Ascending aorta (tissue), 2 donors: ENCODE measurements around the gene DTYMK. TPM values are rescaled to one million over a fixed set of nuclear protein-coding genes. Genes with fewer than 3 reads are reported as not detected.

Experiments
- DNase-seq, 2 donors: peaks; one replicate each; pipeline ENCODE4 v3.0.0-alpha.2; 2019; ENCODE audit warnings: low spot score in 2 of 2
- H3K27ac ChIP-seq, 2 donors: fragments of 200-600 bp; sonication (generic); one replicate each; pipeline ENCODE4 v1.5.1; 2016 to 2017; ENCODE audit warnings: mild to moderate bottlenecking in 1 of 2
- H3K27me3 ChIP-seq: fragments of 200-600 bp; sonication (generic); one replicate; pipeline ENCODE4 v1.5.1; 2017
- H3K36me3 ChIP-seq, 2 donors: fragments of 200-600 bp; sonication (generic); one replicate each; pipeline ENCODE4 v1.5.1; 2016
- H3K4me1 ChIP-seq, 2 donors: fragments of 200-600 bp; sonication (generic); one replicate each; pipeline ENCODE4 v1.5.1; 2016 to 2017; ENCODE audit warnings: mild to moderate bottlenecking in 1 of 2
- H3K4me3 ChIP-seq, 2 donors: fragments of 200-600 bp; sonication (generic); one replicate each; pipeline ENCODE4 v1.5.1; 2016 to 2017; ENCODE audit warnings: mild to moderate bottlenecking in 1 of 2
- H3K9me3 ChIP-seq, 2 donors: fragments of 200-600 bp; sonication (generic); one replicate each; pipeline ENCODE4 v1.5.1; 2016
- intact Hi-C: fragments of 100-400 bp; cut with DNase I; formaldehyde crosslinking; loops from one replicate; pipeline ENCODE4 v1.15.1; 2023
- total RNA-seq: library from RNA; depleted of rRNA; stranded (reverse); fragments of >200 nt; gene quantifications from one replicate; pipeline ENCODE4 v1.1.0, GENCODE V29; 2016
- TF ChIP-seq, protein P1 (sequence below), 3 experiments: fragments of 200-600 bp in 2 of 3; fragments of 450-650 bp in 1 of 3; sonication (generic) in 2 of 3; IDR thresholded peaks; one replicate each; pipeline ENCODE4 v1.5.1; 2016 to 2019; ENCODE audit warnings: antibody characterized with exemption in 3 of 3, mild to moderate bottlenecking in 1 of 3, moderate library complexity in 1 of 3

The DTYMK gene
- total RNA-seq, 1 donor from 2014 or later, result 25.0 TPM

DNA sequence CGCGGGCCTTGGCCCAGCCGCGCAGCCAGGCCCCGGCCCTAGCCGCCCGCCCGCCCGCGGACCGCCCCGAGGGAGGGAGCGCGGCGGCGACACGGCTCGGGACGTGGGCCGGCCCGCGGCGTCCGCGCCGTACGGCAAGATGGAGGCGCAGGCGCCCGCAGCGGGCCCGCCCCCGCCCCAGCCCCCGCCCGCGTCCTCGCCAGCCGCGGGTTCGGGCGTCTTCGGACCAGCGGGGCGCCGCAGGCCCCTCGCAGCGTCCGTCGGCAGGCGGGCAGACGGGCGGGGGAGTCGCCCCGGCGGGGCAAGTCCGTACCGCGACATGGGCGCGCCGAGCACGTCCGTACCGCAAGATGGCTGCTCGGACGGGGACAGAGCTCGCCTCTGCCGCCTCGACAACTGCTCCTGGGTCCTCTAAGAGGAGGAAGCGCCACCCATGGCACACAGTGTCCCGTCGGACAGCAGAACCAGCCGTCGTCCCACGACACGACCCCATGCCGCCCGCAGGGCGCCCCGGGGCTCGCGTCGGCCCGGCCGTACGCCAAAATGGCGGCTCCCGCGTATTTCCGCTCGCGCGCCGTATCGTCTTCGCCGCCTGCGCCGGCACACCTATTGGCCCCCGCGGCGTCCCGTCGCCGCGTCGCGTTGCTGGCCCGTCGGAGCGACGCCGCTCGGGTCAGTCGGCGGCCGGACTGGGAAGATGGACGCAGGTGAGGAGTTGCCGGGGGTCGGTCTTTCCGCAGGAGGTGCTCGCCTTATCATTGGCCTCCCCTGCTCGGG lies 49.4 kb downstream of the DTYMK start, which contains the start of the genes ATG4B and THAP4:
ATG4B (plus strand) TSS at position 676 of the 777 bp plus-strand sequence; CDS start at position 698, 22 bp downstream.
THAP4 (minus strand) TSS at position 141 of the 777 bp plus-strand sequence. CDS start 141 bp downstream, outside the sequence.
- TF ChIP-seq, protein P1, sequence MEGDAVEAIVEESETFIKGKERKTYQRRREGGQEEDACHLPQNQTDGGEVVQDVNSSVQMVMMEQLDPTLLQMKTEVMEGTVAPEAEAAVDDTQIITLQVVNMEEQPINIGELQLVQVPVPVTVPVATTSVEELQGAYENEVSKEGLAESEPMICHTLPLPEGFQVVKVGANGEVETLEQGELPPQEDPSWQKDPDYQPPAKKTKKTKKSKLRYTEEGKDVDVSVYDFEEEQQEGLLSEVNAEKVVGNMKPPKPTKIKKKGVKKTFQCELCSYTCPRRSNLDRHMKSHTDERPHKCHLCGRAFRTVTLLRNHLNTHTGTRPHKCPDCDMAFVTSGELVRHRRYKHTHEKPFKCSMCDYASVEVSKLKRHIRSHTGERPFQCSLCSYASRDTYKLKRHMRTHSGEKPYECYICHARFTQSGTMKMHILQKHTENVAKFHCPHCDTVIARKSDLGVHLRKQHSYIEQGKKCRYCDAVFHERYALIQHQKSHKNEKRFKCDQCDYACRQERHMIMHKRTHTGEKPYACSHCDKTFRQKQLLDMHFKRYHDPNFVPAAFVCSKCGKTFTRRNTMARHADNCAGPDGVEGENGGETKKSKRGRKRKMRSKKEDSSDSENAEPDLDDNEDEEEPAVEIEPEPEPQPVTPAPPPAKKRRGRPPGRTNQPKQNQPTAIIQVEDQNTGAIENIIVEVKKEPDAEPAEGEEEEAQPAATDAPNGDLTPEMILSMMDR (IDR thresholded peaks at IDR 0.05), result no peak
- Histone ChIP-seq H3K27ac (peak within 1 kb of the TSS; percentile 99), H3K9me3 (no peaks in the 10 kb centered on the region), H3K27me3 (no peaks in the 10 kb centered on the region), H3K4me3 (peak within 1 kb of the TSS; percentile 89 to 100), H3K4me1 (peaks cover 17 to 29% of the 10 kb centered on the region in 2 donors), H3K36me3 (peaks cover 14 to 18% of the 10 kb centered on the region in 2 donors)
- intact Hi-C loops, result loop anchor here (1.0 kb wide), 7 partner anchors 27 to 487 kb away; partner anchors contain the start of genes DTYMK, FARP2, HDLBP and ING5
- peak; percentile 26 to 88 for DNase-seq

GRCh38 chr2:241636182-241637017 lies 50.2 kb downstream of the DTYMK start:
- H3K27ac ChIP-seq, result peak overlapping the region; percentile 99
- peaks cover 17 to 29% of the 10 kb centered on the region in 2 donors for H3K4me1 ChIP-seq
- no peak for DNase-seq
- no peaks in the 10 kb centered on the region for H3K9me3 ChIP-seq
- TF ChIP-seq, protein P1 (IDR thresholded peaks at IDR 0.05), result no peak
- H3K4me3 ChIP-seq, result peak overlapping the region; percentile 89 to 100
- intact Hi-C loops, result loop anchor here (1.0 kb wide), 7 partner anchors 26 to 486 kb away; partner anchors contain the start of genes DTYMK, FARP2, HDLBP and ING5
- H3K27me3 ChIP-seq, result no peaks in the 10 kb centered on the region
- peaks cover 19 to 22% of the 10 kb centered on the region in 2 donors for H3K36me3 ChIP-seq

GRCh38 chr2:241635756-241636155 lies 50.9 kb downstream of the DTYMK start:
- Histone ChIP-seq H3K27me3 (no peaks in the 10 kb centered on the region), H3K9me3 (no peaks in the 10 kb centered on the region), H3K27ac (peak overlapping the region; percentile 99), H3K4me3 (peak overlapping the region in 1 of 2 donors; percentile 89), H3K36me3 (peaks cover 19 to 22% of the 10 kb centered on the region in 2 donors), H3K4me1 (peaks cover 17 to 27% of the 10 kb centered on the region in 2 donors)
- no peak for DNase-seq
- TF ChIP-seq, protein P1 (IDR thresholded peaks at IDR 0.05), result no peak
- intact Hi-C loops, result no loop called here

DNA sequence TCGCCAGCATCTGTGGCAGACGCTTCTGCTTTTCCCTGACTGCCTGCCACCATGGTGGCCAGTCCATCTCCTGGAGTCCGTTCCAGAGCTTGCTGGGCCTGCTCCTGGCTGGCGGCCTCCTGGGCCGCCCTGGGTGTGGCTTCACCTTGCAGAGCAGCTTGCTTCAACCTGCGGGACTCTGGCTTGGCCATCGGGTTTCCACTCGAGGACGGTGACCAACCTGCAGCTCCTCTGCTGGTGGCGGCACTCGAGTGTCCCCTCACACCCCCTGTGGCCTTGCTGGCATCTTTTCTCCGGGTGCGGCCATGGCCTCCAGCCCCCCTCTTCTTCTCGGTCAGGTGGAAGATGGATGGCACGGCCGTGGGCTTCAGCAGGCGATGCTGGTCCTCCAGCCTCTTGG lies 53.1 kb downstream of the DTYMK start:
- peaks cover 10 to 11% of the 10 kb centered on the region in 2 donors for H3K4me1 ChIP-seq
- no peaks in the 10 kb centered on the region for H3K9me3 ChIP-seq
- H3K27ac ChIP-seq, result no peak overlapping the region
- DNase-seq, result no peak
- H3K4me3 ChIP-seq, result no peak overlapping the region
- intact Hi-C loops, result no loop called here
- H3K36me3 ChIP-seq, result peaks cover 19 to 24% of the 10 kb centered on the region in 2 donors
- no peaks in the 10 kb centered on the region for H3K27me3 ChIP-seq
- TF ChIP-seq, protein P1 (IDR thresholded peaks at IDR 0.05), result no peak

GRCh38 chr2:241632478-241633325 lies 53.9 kb downstream of the DTYMK start:
- peaks cover 19 to 24% of the 10 kb centered on the region in 2 donors for H3K36me3 ChIP-seq

More at GRCh38 chr2:241632478-241633325, 53.9 kb downstream of the DTYMK start:
- no peak for DNase-seq
- Histone ChIP-seq H3K4me1 (peaks cover 6 to 7% of the 10 kb centered on the region in 2 donors), H3K27me3 (no peaks in the 10 kb centered on the region), H3K9me3 (no peaks in the 10 kb centered on the region), H3K27ac (no peak overlapping the region), H3K4me3 (no peak overlapping the region)
- intact Hi-C loops, result no loop called here
- TF ChIP-seq, protein P1 (IDR thresholded peaks at IDR 0.05), result no peak
